PC-3 (cell line): ENCODE results near the gene LRP1B.

ENCODE experiments used
- CTCF ChIP-seq: fragments of 300-600 bp; sonication (generic); conservative IDR thresholded peaks from 2 replicates; pipeline ENCODE4 v1.5.1; 2017; ENCODE audit warnings: antibody characterized with exemption, low read depth, mild to moderate bottlenecking, low read length
- EZH2 ChIP-seq: fragments of 300-600 bp; sonication (generic); IDR thresholded peaks from one replicate; pipeline ENCODE4 v1.6.1; 2017; ENCODE audit warnings: antibody characterized with exemption, mild to moderate bottlenecking, low read length; ENCODE audit not compliant: unreplicated experiment

GRCh38 chr2:141259683-141260082 is 871.1 kb downstream of the LRP1B start:
- TF ChIP-seq CTCF (no peak), EZH2 (no peak)
